Mononuclear cell (primary cell): Measurements from ENCODE around the gene ZNF777. TPM values are rescaled to one million over a fixed set of nuclear protein-coding genes. Genes with fewer than 3 reads are reported as not detected.
"Not testable (repeated sequence)": the region's sequence is repeated elsewhere in the genome, so short reads cannot be mapped to it uniquely, and the experiment has no call there.

Experiments used
- H3K27me3 ChIP-seq: 2 replicates; pipeline ENCODE4 v1.6.0; 2011; ENCODE audit warnings: low read length, control low read depth; ENCODE audit not compliant: insufficient read depth
- H3K4me1 ChIP-seq: 2 replicates; pipeline ENCODE4 v1.5.1; 2011; ENCODE audit warnings: mild to moderate bottlenecking, low read length, control low read depth; ENCODE audit not compliant: insufficient read depth
- H3K4me3 ChIP-seq: 2 replicates; pipeline ENCODE4 v1.5.1; 2011; ENCODE audit warnings: mild to moderate bottlenecking, low read length, moderate library complexity
- H3K9me3 ChIP-seq: 2 replicates; pipeline ENCODE4 v1.5.1; 2011; ENCODE audit warnings: low read depth, mild to moderate bottlenecking, control low read depth, low read length
- total RNA-seq: library from RNA; depleted of rRNA; stranded (reverse); fragments of >200 nt; gene quantifications from one replicate; pipeline ENCODE4 v1.2.3, GENCODE V29; 2012

Gene ZNF777
- total RNA-seq, result 10.8 TPM

DNA sequence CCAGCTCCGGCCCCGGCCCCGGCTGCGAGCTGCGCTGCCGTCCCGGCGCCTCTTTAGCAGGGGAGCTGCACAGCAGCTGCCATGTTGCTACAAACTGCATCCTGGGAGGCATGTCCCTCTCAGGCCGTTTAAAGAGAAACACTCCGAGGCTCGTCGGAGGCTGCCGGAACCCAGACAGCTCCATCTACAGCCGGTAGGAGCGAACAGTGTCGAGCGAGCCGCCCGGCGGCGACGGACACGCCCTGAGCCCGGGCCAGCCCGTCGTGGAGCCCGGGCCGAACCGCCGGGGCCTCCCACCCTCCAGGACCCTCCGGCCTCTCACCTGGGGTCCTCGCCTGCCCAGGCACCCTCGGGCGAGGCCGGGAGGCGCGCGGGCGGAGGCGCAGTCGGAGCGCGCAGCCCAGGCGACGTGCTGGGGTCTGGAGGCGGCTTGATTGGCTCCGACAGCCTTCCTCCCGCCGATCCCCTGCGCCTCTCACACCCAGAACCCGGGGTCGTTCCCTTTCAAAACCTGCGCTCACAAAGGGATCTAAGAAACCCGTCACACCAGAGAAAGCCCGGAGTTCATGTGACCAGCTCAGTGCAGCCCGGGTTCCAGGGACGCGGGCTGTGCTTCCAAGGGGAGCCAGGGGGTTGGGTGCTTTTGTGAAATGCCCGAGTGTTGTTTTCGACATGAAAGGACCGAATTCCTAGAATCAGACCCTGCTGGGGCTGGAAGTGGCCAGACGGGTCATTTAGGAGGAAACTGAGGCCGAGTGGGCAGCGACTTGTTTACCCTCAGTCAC is at the start of gene ZNF777:
Gene ZNF777 (minus strand): TSS at position 570 of the 785 bp plus-strand sequence. CDS start 5,040 bp downstream, outside the sequence.
- peaks cover 26% of the 10 kb centered on the region for H3K4me1 ChIP-seq
- peak within 1 kb of the TSS; percentile 61 for H3K4me3 ChIP-seq
- H3K9me3 ChIP-seq, result no peaks in the 10 kb centered on the region
- H3K27me3 ChIP-seq, result peaks cover 17% of the 10 kb centered on the region

DNA sequence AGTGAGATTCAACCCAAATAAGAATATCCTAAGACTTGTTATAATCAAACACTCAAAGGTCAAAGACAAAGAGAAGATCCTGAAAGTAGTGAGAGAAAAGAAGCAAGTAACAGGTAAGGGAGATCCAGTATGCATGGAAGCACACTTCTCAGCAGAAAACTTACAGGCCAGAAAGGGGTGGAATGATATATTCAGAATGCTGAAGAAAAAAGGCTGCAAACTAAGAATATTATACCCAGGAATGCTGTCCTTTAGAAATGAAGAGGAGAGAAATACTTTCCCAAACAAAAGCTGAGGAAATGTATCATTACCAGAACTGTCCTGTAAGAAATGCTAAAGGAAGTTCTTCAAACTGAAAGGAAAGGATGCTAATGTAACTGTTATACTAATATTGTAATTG is 49.4 kb upstream of the ZNF777 start:
- Histone ChIP-seq H3K4me3 (no peak overlapping the region), H3K27me3 (peaks cover 3% of the 10 kb centered on the region), H3K4me1 (no peaks in the 10 kb centered on the region), H3K9me3 (peaks cover 30% of the 10 kb centered on the region)

DNA sequence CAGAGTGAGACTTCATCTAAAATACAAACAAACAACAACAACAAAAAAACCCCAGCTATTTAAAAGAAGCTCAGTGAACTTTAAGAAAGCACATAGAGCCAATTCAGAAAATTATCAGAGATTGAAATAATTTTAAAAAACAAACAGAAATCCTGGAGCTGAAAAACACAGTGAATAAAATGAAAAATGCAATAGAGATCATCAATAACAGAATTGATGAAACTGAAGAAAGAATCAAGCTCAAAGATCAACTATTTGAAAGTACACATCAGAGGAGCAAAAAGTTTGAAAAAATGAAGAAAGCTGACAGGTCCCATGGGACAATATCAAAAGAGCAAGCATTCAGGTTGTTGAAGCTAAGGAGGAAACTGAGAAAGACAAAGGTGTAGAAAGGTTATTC is 48.9 kb upstream of the ZNF777 start:
- Histone ChIP-seq H3K4me3 (no peak overlapping the region), H3K27me3 (peaks cover 3% of the 10 kb centered on the region), H3K9me3 (peaks cover 30% of the 10 kb centered on the region), H3K4me1 (no peaks in the 10 kb centered on the region)

DNA sequence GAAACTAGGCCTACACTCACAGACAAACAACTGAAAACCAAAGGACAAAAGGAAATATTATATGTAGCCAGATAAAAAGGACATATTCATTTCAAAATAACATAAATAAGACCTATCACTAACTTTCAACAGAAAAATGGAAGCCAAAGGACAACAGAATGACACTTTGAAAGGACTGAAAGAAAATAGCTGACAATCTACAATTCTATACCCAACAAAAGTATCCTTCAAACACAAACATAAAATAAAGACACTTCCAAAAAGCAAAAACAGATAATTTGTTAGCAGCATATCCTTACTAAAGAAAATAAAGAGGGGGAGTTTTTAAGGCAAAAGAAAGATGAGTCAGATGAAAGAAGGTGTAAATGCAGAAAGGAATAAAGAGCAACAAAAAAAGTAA is 44.7 kb upstream of the ZNF777 start:
- H3K27me3 ChIP-seq, result peaks cover 3% of the 10 kb centered on the region

DNA sequence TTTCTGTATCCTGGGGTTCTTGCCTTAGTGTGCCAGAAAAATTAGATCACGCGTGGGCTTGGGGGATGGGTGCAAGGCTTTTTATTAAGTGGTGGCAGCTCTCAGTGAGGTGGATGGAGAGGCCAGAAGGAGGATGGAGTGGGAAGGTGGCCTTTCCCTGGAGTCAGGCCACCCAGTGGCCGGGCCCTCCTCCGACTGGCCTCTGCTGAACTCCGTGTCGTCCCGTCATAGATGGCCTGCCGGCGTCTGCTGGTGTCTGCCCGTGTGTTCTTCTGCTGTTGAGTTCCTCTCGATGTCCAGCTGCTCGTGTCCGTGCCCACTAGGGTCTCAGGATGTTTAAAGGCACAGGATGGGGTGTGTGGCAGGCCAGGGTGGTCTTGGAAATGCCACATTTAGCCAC is 40.8 kb upstream of the ZNF777 start:
- Histone ChIP-seq H3K27me3 (peaks cover 3% of the 10 kb centered on the region), H3K4me3 (no peak overlapping the region), H3K9me3 (peaks cover 5% of the 10 kb centered on the region), H3K4me1 (peaks cover 7% of the 10 kb centered on the region)

More for the DNA sequence above, 44.7 kb upstream of the ZNF777 start:
- Histone ChIP-seq H3K4me3 (no peak overlapping the region), H3K4me1 (no peaks in the 10 kb centered on the region), H3K9me3 (peaks cover 17% of the 10 kb centered on the region)

DNA sequence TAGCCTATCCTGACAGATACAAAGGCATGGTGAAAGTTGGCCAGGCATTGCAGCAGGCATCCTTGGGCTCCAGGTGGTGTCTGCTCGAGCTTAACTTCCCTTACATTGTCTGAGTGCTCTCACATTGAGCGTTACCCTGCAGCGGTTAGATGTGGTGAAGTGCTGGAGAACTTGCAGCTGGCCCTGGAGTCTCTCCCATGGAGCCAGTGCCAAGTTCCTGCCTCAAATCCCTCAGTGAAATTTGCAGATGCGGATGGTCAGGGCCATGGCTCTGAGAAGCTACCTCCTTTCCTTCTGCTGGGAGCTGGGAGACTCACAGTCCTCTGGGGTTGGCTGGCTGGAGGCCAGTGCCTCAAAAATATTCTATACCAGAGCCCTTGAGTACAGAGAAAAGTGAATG is 40.0 kb upstream of the ZNF777 start:
- Histone ChIP-seq H3K9me3 (peaks cover 5% of the 10 kb centered on the region), H3K4me3 (no peak overlapping the region), H3K4me1 (peaks cover 15% of the 10 kb centered on the region), H3K27me3 (no peaks in the 10 kb centered on the region)

DNA sequence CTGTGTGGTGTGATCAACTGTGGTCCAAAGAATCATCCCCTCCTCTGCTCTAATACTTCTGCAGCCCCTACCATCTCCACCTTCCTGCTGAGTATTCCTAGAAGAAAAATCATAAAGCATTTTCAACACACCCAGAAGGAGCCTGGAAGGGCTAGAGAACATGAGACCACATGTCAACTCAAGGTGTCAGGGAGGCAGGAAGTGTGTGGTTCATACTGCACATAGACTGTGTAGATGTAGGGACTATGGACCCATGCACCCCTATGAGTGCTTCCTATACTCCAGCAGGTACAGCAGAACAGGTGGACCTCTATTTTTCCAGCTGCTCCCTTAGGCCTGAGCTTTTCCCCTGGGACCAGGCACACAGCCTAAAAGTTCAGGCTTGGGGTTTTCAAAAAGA is 39.3 kb upstream of the ZNF777 start:
- H3K9me3 ChIP-seq, result peaks cover under 1% of the 10 kb centered on the region
- H3K27me3 ChIP-seq, result no peaks in the 10 kb centered on the region
- H3K4me1 ChIP-seq, result peaks cover 22% of the 10 kb centered on the region
- no peak overlapping the region for H3K4me3 ChIP-seq

DNA sequence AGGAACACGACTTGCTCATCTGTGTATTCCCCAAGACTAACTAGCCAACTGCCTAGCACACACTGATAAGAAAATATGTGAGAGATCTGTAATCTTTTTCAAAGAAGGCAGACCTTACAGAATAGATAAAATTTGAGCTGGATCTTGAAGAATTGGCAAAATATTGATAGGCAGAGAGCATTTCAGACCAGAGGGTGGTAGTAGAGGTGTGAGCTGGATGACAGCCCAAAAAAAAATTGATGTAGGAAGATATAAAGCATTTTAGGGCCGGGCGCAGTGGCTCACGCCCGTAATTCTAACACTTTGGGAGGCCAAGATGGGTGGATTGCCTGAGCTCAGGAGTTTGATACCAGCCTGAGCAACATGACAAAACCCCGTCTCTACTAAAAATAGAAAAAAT is 37.9 kb upstream of the ZNF777 start:
- no peaks in the 10 kb centered on the region for H3K9me3 ChIP-seq
- peaks cover 31% of the 10 kb centered on the region for H3K4me1 ChIP-seq
- H3K27me3 ChIP-seq, result no peaks in the 10 kb centered on the region
- no peak overlapping the region for H3K4me3 ChIP-seq

DNA sequence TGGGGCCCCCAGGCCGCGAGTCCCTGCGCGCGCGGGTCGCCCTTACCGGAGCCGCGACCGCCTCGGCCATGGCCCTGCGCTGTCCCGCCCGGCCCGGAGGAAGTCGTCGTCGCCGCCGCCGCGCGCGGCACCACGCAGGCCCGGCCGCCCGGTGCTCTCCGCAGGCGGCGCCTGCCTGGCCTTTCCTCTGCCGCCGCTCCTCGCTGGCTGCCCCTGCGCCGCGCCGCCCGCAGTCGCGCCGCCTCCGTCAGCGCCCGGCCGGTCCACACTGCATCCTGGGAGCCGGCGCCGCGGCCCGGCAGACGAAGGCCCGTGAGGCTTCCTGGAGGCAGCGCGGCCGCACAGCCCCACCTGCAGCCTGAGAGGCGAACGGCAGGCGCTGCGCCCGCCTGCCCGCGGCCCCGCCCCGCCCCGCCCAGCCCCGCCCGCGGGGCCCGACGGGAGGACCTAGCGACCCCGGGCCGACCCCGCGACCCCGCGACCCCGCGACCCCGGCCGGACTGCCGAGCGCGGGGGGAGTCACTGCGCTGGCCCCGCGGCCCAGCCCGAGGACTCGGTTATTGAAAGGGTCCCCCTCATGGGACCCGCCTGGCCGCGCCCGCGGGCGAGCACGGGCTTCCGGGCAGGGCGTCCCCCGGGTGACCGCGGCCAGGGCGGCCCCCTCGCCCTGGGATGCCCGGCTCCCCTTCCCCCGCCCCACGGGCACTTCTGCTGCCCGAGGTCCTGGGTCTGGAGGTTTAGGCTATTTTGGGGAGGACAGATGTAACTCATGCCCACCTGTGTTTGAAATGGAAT is 36.8 kb upstream of the ZNF777 start, which contains the start of gene ZNF746:
Gene ZNF746 (minus strand): TSS at position 343 of the 795 bp plus-strand sequence. CDS start 273 bp downstream, at position 70.
- H3K27me3 ChIP-seq, result no peaks in the 10 kb centered on the region
- H3K4me3 ChIP-seq, result peak within 1 kb of the TSS; percentile 58
- H3K9me3 ChIP-seq, result no peaks in the 10 kb centered on the region
- peaks cover 31% of the 10 kb centered on the region for H3K4me1 ChIP-seq

DNA sequence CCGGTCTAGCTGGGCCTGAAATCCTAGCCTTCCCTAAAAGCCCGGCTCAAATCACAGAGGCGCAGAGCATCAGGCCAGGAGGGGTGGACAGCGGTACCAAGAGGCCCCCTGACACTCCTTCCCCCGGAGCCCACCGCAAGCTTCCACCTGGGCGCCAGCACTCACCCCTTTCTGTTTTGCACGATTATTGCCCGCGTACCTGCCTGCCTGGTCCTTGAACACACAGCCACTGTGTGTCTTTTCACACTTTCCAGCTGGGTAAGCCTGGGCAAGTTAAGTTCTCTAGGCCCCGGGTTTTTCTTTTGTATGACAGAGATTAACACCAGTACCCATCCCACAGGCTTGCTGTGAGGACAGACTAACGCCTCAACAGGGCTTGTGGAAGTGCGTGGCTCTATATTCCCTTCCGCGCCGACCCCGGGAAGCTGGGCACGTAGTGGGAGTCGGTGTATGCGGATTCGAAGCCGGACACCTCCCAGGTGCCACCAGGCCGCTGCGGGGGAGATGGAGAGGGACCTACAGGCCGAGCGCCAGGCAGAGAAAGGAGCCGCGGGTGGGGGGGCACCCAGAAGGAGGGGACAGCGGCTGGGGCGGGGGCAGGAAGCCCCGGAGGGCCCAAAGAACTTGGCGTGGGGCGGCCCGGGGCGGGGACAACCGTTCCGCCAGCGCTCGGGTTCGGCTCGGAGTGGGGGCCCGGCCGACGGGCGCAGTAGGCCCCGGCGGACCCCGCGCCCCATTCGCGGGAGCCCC is 36.0 kb upstream of the ZNF777 start:
- Histone ChIP-seq H3K27me3 (no peaks in the 10 kb centered on the region), H3K9me3 (no peaks in the 10 kb centered on the region), H3K4me3 (peak overlapping the region; percentile 58)

DNA sequence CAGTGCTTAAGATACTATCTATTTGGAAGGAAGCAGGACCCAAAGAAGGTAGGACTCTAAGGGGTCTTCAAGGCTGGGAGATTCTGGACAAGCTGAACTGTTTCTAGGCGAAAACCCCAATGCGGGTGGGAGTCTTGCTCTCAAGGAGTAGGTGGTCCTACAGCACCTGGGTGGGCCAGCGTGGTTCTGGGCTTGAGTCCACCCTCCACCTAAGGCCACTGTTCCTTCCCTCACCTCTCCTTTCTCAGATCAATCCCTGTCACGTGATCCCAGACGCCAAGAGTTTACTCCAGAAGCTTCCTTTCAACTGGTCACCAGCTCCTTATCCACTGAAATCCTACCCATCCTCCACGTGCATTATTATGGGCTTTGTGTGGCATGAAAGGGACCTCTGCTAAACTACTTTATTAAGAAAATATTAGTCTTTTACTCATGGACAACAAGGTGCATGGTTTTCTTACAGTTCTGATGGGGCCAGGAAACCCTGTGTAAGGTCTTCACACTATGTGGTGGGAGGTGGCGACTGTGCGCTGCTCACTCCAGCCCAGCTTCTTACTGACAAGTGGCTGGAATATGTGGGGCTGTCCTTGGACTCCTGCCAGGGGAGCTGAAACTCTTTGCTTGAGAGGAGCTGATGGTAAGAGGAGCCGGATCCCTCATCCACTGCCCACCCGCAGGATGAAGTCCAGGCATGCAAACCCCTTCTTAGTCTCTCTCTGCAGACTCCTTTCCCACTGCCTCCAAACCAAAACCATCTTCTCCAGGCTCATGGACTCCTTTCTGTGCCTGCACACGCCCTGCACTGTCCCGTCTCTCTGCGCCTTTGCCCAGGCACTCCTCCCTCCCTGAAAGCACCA is 35.2 kb upstream of the ZNF777 start:
- peak overlapping the region; percentile 58 for H3K4me3 ChIP-seq
- peaks cover 31% of the 10 kb centered on the region for H3K4me1 ChIP-seq
- no peaks in the 10 kb centered on the region for H3K9me3 ChIP-seq
- no peaks in the 10 kb centered on the region for H3K27me3 ChIP-seq

More for the DNA sequence above, 36.0 kb upstream of the ZNF777 start:
- H3K4me1 ChIP-seq, result peaks cover 31% of the 10 kb centered on the region

DNA sequence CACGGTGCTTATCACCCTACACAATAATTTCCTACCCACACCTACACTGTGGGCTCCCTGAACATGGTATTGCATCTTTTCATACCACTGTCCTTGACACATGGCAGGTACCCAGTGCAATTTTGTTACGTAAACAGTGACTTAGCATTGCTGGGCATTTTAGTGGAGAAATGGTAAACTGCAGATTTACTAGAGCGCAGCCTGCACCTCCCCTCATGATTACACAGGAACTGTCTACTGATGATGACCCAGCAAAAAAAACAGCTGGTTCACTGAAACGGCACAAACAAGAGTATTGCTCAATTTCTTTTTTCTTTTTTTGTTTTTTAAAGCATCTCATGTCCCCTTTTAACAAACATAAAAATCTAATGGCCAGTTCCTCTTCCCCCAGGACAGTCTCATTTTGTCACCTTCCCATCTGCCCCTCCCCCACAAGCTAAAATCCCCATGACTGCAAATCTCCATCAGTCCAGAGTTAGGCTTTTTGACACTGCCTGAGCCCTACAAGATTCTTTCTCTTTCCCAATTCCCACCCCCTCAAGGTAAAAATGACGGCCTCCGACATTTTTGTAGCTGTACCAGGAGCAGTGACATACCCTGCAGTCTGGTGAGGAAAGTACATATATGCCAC is 34.0 kb upstream of the ZNF777 start:
- H3K4me1 ChIP-seq, result peaks cover 31% of the 10 kb centered on the region
- no peaks in the 10 kb centered on the region for H3K9me3 ChIP-seq
- H3K27me3 ChIP-seq, result no peaks in the 10 kb centered on the region
- peak overlapping the region; percentile 9 for H3K4me3 ChIP-seq

DNA sequence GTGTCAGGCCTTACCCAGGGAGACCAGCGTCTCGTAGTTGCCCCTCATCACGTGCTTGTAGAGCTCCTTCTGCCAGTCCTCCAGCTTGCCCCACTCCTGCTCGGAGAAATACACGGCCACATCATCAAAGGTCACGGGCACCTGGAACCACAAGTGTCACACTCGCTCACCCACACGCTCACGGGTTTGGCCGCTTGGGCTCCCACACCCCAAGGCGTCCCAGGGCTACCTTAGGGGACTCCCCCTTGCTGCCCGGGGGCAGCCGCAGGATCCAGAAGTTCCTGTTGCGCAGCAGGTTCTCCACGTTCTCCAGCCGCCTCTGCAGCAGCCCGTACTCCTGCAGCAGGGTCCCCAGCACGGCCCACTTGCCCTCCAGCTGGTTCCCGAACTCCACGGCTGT is 33.1 kb upstream of the ZNF777 start:
- not testable (repeated sequence) for H3K9me3 ChIP-seq, H3K27me3 ChIP-seq, H3K4me3 ChIP-seq
- peaks cover 31% of the 10 kb centered on the region for H3K4me1 ChIP-seq

DNA sequence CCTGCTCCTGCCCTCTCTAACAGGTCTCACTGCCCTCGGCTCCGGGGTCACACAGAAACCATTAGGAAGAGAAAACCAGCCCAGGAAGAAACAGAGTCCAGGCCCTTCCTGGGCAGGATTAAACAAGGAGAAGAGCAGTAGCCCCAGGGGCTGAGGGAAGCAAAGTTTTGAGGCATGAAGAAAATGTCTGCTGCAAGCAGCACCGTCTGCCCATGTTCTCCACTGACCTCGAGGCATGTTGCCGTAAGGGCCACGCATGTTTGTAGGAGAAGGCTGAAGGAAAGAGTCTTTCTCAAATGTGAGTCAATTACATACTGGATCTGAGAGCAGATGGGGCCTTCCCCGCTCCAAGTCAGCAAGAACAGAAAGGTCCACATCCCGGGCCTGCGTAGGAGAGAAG is 32.5 kb upstream of the ZNF777 start:
- H3K27me3 ChIP-seq, result no peaks in the 10 kb centered on the region
- H3K4me1 ChIP-seq, result peaks cover 31% of the 10 kb centered on the region
- H3K9me3 ChIP-seq, result no peaks in the 10 kb centered on the region
- H3K4me3 ChIP-seq, result no peak overlapping the region
